ENCODE measurements around the gene OR2L8.

Gene OR2L8

DNA sequence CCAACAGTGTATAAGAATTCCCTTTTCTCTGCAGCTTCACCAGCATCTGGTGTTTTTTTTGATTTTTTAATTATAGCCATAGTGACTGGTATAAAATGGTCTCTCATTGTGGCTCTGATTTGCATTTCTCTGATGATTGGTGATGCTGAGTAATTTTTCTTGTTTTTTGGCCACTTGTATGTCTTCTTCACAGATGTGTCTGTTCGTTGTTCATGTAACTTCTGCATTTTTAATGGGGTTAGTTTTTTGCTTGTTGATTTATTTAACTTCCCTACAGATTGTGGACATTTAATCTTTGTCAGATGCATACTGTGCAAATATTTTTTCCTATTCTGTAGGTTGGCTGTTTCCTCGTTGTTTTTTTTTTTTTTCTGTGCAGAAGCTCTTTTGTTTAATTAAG, 44.3 kb downstream of the OR2L8 start:
- no peak for DNase-seq (ENCODE audit: low spot score)

DNA sequence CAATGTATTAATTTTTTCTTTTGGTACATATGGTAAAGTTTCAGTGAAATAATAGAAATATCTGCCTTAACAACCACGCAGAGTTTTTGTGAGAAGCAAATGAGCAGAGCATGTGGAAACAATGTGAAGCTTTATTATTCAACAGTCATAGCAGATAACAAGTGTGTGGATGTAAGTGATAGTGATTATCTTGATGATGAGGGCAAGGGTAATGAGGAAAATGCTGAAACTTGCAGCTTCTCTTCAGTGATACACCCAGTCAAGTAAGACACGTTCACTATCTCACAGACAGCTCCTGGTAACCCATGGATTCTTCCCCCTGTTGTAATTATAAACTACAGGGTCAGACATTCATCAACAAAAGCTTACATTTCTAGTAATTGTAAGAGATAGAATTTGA, 50.2 kb downstream of the OR2L8 start:
- DNase-seq (ENCODE audit: low spot score) = no peak

Data from Ammon's horn (tissue), 1 donor.